ENCODE measurements around the gene FOXRED1. TPM values are rescaled to one million over a fixed set of nuclear protein-coding genes. Genes with fewer than 3 reads are reported as not detected.

Gene FOXRED1
- total and polyA plus RNA-seq, 9 of the 15 experiments (the other 6 are each of a cell fraction or from before 2014, with no cell fraction given), result 14.1 to 94.4 (median 53.1) TPM

Small RNAs within 50 kb of the gene (small RNA-seq; reads per million reads assigned to genes)
- not detected for gene RN7SL351P

Other genes with a start within 250 kb of the FOXRED1 start
- gene CDON, start 206.3 kb upstream of the FOXRED1 start, total RNA-seq (2014; rRNA removed), result 0.20 and 0.27 TPM in 2 replicates
- gene CDON, start 206.3 kb upstream of the FOXRED1 start, total RNA-seq (2014; rRNA removed; fragmentation: Illumina TruSeq; extraction: Trizol), result 0.35 and 0.44 TPM in 2 replicates
- 0.40 and 0.45 TPM in 2 replicates for gene CDON, start 206.3 kb upstream of the FOXRED1 start, total RNA-seq (2015; rRNA removed; fragmentation: Illumina TruSeq; extraction: Trizol)
- 0.45 and 0.58 TPM in 2 replicates for gene CDON, start 206.3 kb upstream of the FOXRED1 start, total RNA-seq (2021)
- 0.55 and 0.64 TPM in 2 replicates for gene CDON, start 206.3 kb upstream of the FOXRED1 start, polyA plus RNA-seq (2011; rRNA removed)
- 0.48 and 0.58 TPM in 2 replicates for gene CDON, start 206.3 kb upstream of the FOXRED1 start, polyA plus RNA-seq (2014; fragmentation: Illumina TruSeq; extraction: Trizol)
- under 1 TPM; 0.08 to 0.14 TPM for gene CDON, start 206.3 kb upstream of the FOXRED1 start, polyA plus RNA-seq (2014; fragmentation: Nextera tagmentation; extraction: Ambion mirVana)
- 0.29 and 0.45 TPM in 2 replicates for gene CDON, start 206.3 kb upstream of the FOXRED1 start, polyA plus RNA-seq (2014; rRNA removed)
- 37.6 and 43.1 TPM in 2 replicates for gene RPUSD4, start 57.5 kb upstream of the FOXRED1 start, total RNA-seq (2014; rRNA removed)
- gene RPUSD4, start 57.5 kb upstream of the FOXRED1 start, total RNA-seq (2014; rRNA removed; fragmentation: Illumina TruSeq; extraction: Trizol), result 36.2 and 42.6 TPM in 2 replicates
- gene RPUSD4, start 57.5 kb upstream of the FOXRED1 start, total RNA-seq (2015; rRNA removed; fragmentation: Illumina TruSeq; extraction: Trizol), result 36.5 and 39.0 TPM in 2 replicates
- gene RPUSD4, start 57.5 kb upstream of the FOXRED1 start, total RNA-seq (2021), result 45.8 and 47.8 TPM in 2 replicates
- 44.5 and 56.2 TPM in 2 replicates for gene RPUSD4, start 57.5 kb upstream of the FOXRED1 start, polyA plus RNA-seq (2011; rRNA removed)
- 44.6 and 51.7 TPM in 2 replicates for gene RPUSD4, start 57.5 kb upstream of the FOXRED1 start, polyA plus RNA-seq (2014; fragmentation: Illumina TruSeq; extraction: Trizol)
- 10 to 100 TPM; 27.4 to 52.8 TPM for gene RPUSD4, start 57.5 kb upstream of the FOXRED1 start, polyA plus RNA-seq (2014; fragmentation: Nextera tagmentation; extraction: Ambion mirVana)
- gene RPUSD4, start 57.5 kb upstream of the FOXRED1 start, polyA plus RNA-seq (2014; rRNA removed), result 47.5 and 53.3 TPM in 2 replicates
- 12.0 and 15.0 TPM in 2 replicates for gene FAM118B, start 57.4 kb upstream of the FOXRED1 start, total RNA-seq (2014; rRNA removed)
- gene FAM118B, start 57.4 kb upstream of the FOXRED1 start, total RNA-seq (2014; rRNA removed; fragmentation: Illumina TruSeq; extraction: Trizol), result 22.1 and 25.1 TPM in 2 replicates
- gene FAM118B, start 57.4 kb upstream of the FOXRED1 start, total RNA-seq (2015; rRNA removed; fragmentation: Illumina TruSeq; extraction: Trizol), result 23.4 and 27.3 TPM in 2 replicates
- 17.8 and 19.0 TPM in 2 replicates for gene FAM118B, start 57.4 kb upstream of the FOXRED1 start, total RNA-seq (2021)
- gene FAM118B, start 57.4 kb upstream of the FOXRED1 start, polyA plus RNA-seq (2011; rRNA removed), result 12.4 and 23.9 TPM in 2 replicates
- gene FAM118B, start 57.4 kb upstream of the FOXRED1 start, polyA plus RNA-seq (2014; fragmentation: Illumina TruSeq; extraction: Trizol), result 17.6 and 20.0 TPM in 2 replicates
- 10 to 100 TPM; 31.8 to 49.0 TPM for gene FAM118B, start 57.4 kb upstream of the FOXRED1 start, polyA plus RNA-seq (2014; fragmentation: Nextera tagmentation; extraction: Ambion mirVana)
- 13.8 and 17.2 TPM in 2 replicates for gene FAM118B, start 57.4 kb upstream of the FOXRED1 start, polyA plus RNA-seq (2014; rRNA removed)
- 56.9 and 72.5 TPM in 2 replicates for gene SRPRA, start 259 bp upstream of the FOXRED1 start, total RNA-seq (2014; rRNA removed)
- gene SRPRA, start 259 bp upstream of the FOXRED1 start, total RNA-seq (2014; rRNA removed; fragmentation: Illumina TruSeq; extraction: Trizol), result 68.8 and 73.6 TPM in 2 replicates
- gene SRPRA, start 259 bp upstream of the FOXRED1 start, total RNA-seq (2015; rRNA removed; fragmentation: Illumina TruSeq; extraction: Trizol), result 74.6 and 75.8 TPM in 2 replicates
- gene SRPRA, start 259 bp upstream of the FOXRED1 start, total RNA-seq (2021), result 108 and 112 TPM in 2 replicates
- 89.6 and 93.4 TPM in 2 replicates for gene SRPRA, start 259 bp upstream of the FOXRED1 start, polyA plus RNA-seq (2011; rRNA removed)
- 114 and 124 TPM in 2 replicates for gene SRPRA, start 259 bp upstream of the FOXRED1 start, polyA plus RNA-seq (2014; fragmentation: Illumina TruSeq; extraction: Trizol)
- 100 to 1,000 TPM in 1 of 2 experiments, 10 to 100 TPM in 1; 33.5 to 106 TPM for gene SRPRA, start 259 bp upstream of the FOXRED1 start, polyA plus RNA-seq (2014; fragmentation: Nextera tagmentation; extraction: Ambion mirVana)
- gene SRPRA, start 259 bp upstream of the FOXRED1 start, polyA plus RNA-seq (2014; rRNA removed), result 78.0 and 80.0 TPM in 2 replicates
- gene TIRAP, start 13.9 kb downstream of the FOXRED1 start, total RNA-seq (2014; rRNA removed), result 1.7 and 2.9 TPM in 2 replicates
- gene TIRAP, start 13.9 kb downstream of the FOXRED1 start, total RNA-seq (2014; rRNA removed; fragmentation: Illumina TruSeq; extraction: Trizol), result 3.0 and 3.7 TPM in 2 replicates
- gene TIRAP, start 13.9 kb downstream of the FOXRED1 start, total RNA-seq (2015; rRNA removed; fragmentation: Illumina TruSeq; extraction: Trizol), result 5.2 and 5.4 TPM in 2 replicates
- 5.3 and 6.2 TPM in 2 replicates for gene TIRAP, start 13.9 kb downstream of the FOXRED1 start, total RNA-seq (2021)
- gene TIRAP, start 13.9 kb downstream of the FOXRED1 start, polyA plus RNA-seq (2011; rRNA removed), result 1.7 and 3.6 TPM in 2 replicates
- 7.8 and 8.7 TPM in 2 replicates for gene TIRAP, start 13.9 kb downstream of the FOXRED1 start, polyA plus RNA-seq (2014; fragmentation: Illumina TruSeq; extraction: Trizol)
- gene TIRAP, start 13.9 kb downstream of the FOXRED1 start, polyA plus RNA-seq (2014; fragmentation: Nextera tagmentation; extraction: Ambion mirVana), result 1 to 10 TPM in 1 of 2 experiments, under 1 TPM in 1; 0.60 to 1.3 TPM
- gene TIRAP, start 13.9 kb downstream of the FOXRED1 start, polyA plus RNA-seq (2014; rRNA removed), result 3.2 and 4.9 TPM in 2 replicates
- 16.5 and 23.8 TPM in 2 replicates for gene DCPS, start 34.9 kb downstream of the FOXRED1 start, total RNA-seq (2014; rRNA removed)
- 10.8 and 11.1 TPM in 2 replicates for gene DCPS, start 34.9 kb downstream of the FOXRED1 start, total RNA-seq (2014; rRNA removed; fragmentation: Illumina TruSeq; extraction: Trizol)
- 17.9 and 18.9 TPM in 2 replicates for gene DCPS, start 34.9 kb downstream of the FOXRED1 start, total RNA-seq (2015; rRNA removed; fragmentation: Illumina TruSeq; extraction: Trizol)
- 23.0 and 24.6 TPM in 2 replicates for gene DCPS, start 34.9 kb downstream of the FOXRED1 start, total RNA-seq (2021)
- 16.8 and 25.9 TPM in 2 replicates for gene DCPS, start 34.9 kb downstream of the FOXRED1 start, polyA plus RNA-seq (2011; rRNA removed)
- 37.2 and 38.1 TPM in 2 replicates for gene DCPS, start 34.9 kb downstream of the FOXRED1 start, polyA plus RNA-seq (2014; fragmentation: Illumina TruSeq; extraction: Trizol)
- 10 to 100 TPM in 1 of 2 experiments, 1 to 10 TPM in 1; 8.7 to 17.8 TPM for gene DCPS, start 34.9 kb downstream of the FOXRED1 start, polyA plus RNA-seq (2014; fragmentation: Nextera tagmentation; extraction: Ambion mirVana)
- 23.3 and 27.2 TPM in 2 replicates for gene DCPS, start 34.9 kb downstream of the FOXRED1 start, polyA plus RNA-seq (2014; rRNA removed)
- gene ST3GAL4, start 86.5 kb downstream of the FOXRED1 start, total RNA-seq (2014; rRNA removed), result 10.5 and 16.9 TPM in 2 replicates
- 6.2 and 8.2 TPM in 2 replicates for gene ST3GAL4, start 86.5 kb downstream of the FOXRED1 start, total RNA-seq (2014; rRNA removed; fragmentation: Illumina TruSeq; extraction: Trizol)
- gene ST3GAL4, start 86.5 kb downstream of the FOXRED1 start, total RNA-seq (2015; rRNA removed; fragmentation: Illumina TruSeq; extraction: Trizol), result 6.0 and 6.7 TPM in 2 replicates
- 13.7 and 15.2 TPM in 2 replicates for gene ST3GAL4, start 86.5 kb downstream of the FOXRED1 start, total RNA-seq (2021)
- gene ST3GAL4, start 86.5 kb downstream of the FOXRED1 start, polyA plus RNA-seq (2011; rRNA removed), result 10.7 and 15.4 TPM in 2 replicates
- gene ST3GAL4, start 86.5 kb downstream of the FOXRED1 start, polyA plus RNA-seq (2014; fragmentation: Illumina TruSeq; extraction: Trizol), result 17.8 and 22.9 TPM in 2 replicates
- under 1 TPM; 0.27 to 0.53 TPM for gene ST3GAL4, start 86.5 kb downstream of the FOXRED1 start, polyA plus RNA-seq (2014; fragmentation: Nextera tagmentation; extraction: Ambion mirVana)
- gene ST3GAL4, start 86.5 kb downstream of the FOXRED1 start, polyA plus RNA-seq (2014; rRNA removed), result 13.8 and 16.7 TPM in 2 replicates

All from K562 (cell line).